Head of caudate nucleus (tissue), 42 donors: ENCODE measurements around the gene ANTXR2.
"Not testable (repeated sequence)": the region's sequence is repeated elsewhere in the genome, so short reads cannot be mapped to it uniquely, and the experiment has no call there.

Source experiments
- DNase-seq, 42 donors: peaks; one replicate each; pipeline versions ENCODE4 v3.0.0 to v3.0.0-alpha.2; 2020 to 2021; ENCODE audit warnings: mixed read lengths in 7 of 42
- intact Hi-C: fragments of 100-400 bp; cut with DNase I; formaldehyde crosslinking; loops from one replicate; pipeline ENCODE4 v1.15.0; 2022

Gene ANTXR2

GRCh38 chr4:79893456-79893855 lies 179.6 kb downstream of the ANTXR2 start:
- no peak for DNase-seq
- intact Hi-C loops: no loop called here

- intact Hi-C loops, DNase-seq: not testable (repeated sequence)
These were observed 184.0 kb downstream of the ANTXR2 start for GRCh38 chr4:79889026-79889425.

GRCh38 chr4:79886557-79886956 lies 186.5 kb downstream of the ANTXR2 start:
- intact Hi-C loops: no loop called here
- DNase-seq: no peak

- DNase-seq: no peak
- intact Hi-C loops: no loop called here
These were observed 187.0 kb downstream of the ANTXR2 start for GRCh38 chr4:79886021-79886420.

- intact Hi-C loops: no loop called here
- DNase-seq: no peak
These were observed 189.7 kb downstream of the ANTXR2 start for GRCh38 chr4:79883290-79883689.

- DNase-seq: no peak
- intact Hi-C loops: no loop called here
These were observed 190.2 kb downstream of the ANTXR2 start for GRCh38 chr4:79882806-79883205.

GRCh38 chr4:79881407-79881806 lies 191.6 kb downstream of the ANTXR2 start:
- no peak for DNase-seq
- intact Hi-C loops: no loop called here

GRCh38 chr4:79877511-79877910 lies 195.5 kb downstream of the ANTXR2 start:
- intact Hi-C loops: no loop called here
- no peak for DNase-seq

GRCh38 chr4:79875344-79875899 lies 197.6 kb downstream of the ANTXR2 start:
- intact Hi-C loops: no loop called here
- DNase-seq: no peak

GRCh38 chr4:79874197-79874596 lies 198.8 kb downstream of the ANTXR2 start:
- no peak for DNase-seq
- intact Hi-C loops: no loop called here

- DNase-seq: no peak
- intact Hi-C loops: no loop called here
These were observed 200.3 kb downstream of the ANTXR2 start for GRCh38 chr4:79872738-79873137.

GRCh38 chr4:79871961-79872360 lies 201.1 kb downstream of the ANTXR2 start:
- intact Hi-C loops: no loop called here
- no peak for DNase-seq

GRCh38 chr4:79869597-79870237 lies 203.3 kb downstream of the ANTXR2 start:
- intact Hi-C loops: no loop called here
- no peak for DNase-seq

- intact Hi-C loops: no loop called here
- no peak for DNase-seq
These were observed 207.8 kb downstream of the ANTXR2 start for GRCh38 chr4:79865201-79865597.

GRCh38 chr4:79864500-79865200 lies 208.4 kb downstream of the ANTXR2 start:
- intact Hi-C loops: no loop called here
- DNase-seq: no peak

- DNase-seq: no peak
- intact Hi-C loops: no loop called here
These were observed 209.7 kb downstream of the ANTXR2 start for GRCh38 chr4:79863333-79863732.

GRCh38 chr4:79862821-79863220 lies 210.2 kb downstream of the ANTXR2 start:
- no peak for DNase-seq
- intact Hi-C loops: no loop called here

GRCh38 chr4:79857811-79858210 lies 215.2 kb downstream of the ANTXR2 start:
- intact Hi-C loops: no loop called here
- no peak for DNase-seq

GRCh38 chr4:79856196-79856595 lies 216.8 kb downstream of the ANTXR2 start:
- no peak for DNase-seq

GRCh38 chr4:79854856-79855502 lies 218.1 kb downstream of the ANTXR2 start:
- DNase-seq: no peak

More at GRCh38 chr4:79856196-79856595, 216.8 kb downstream of the ANTXR2 start:
- intact Hi-C loops: no loop called here

More at GRCh38 chr4:79854856-79855502, 218.1 kb downstream of the ANTXR2 start:
- intact Hi-C loops: no loop called here
